GM18508 (cell line): Measurements from ENCODE around the gene STARD13.

Source experiments
- ATAC-seq: cut with Tn5 transposase; IDR thresholded peaks from one replicate; pipeline ENCODE4 v1.9.1; 2021; ENCODE audit warnings: moderate number of reproducible peaks; ENCODE audit not compliant: insufficient read depth, unreplicated experiment

The STARD13 gene

GRCh38 chr13:33205804-33206221 is 79.7 kb downstream of the STARD13 start:
- no peak for ATAC-seq

GRCh38 chr13:33205224-33205623 is 80.3 kb downstream of the STARD13 start:
- ATAC-seq = no peak

GRCh38 chr13:33204130-33204927 is 81.2 kb downstream of the STARD13 start:
- ATAC-seq = peak; percentile 45

- no peak for ATAC-seq
Observed at GRCh38 chr13:33202644-33203169, 82.8 kb downstream of the STARD13 start.

- ATAC-seq = no peak
Observed at GRCh38 chr13:33201659-33202058, 83.9 kb downstream of the STARD13 start.

GRCh38 chr13:33199289-33199850 is 86.2 kb downstream of the STARD13 start:
- ATAC-seq = no peak

- no peak for ATAC-seq
Observed at GRCh38 chr13:33197541-33197971, 88.0 kb downstream of the STARD13 start.

- ATAC-seq = no peak
Observed at GRCh38 chr13:33196767-33197166, 88.8 kb downstream of the STARD13 start.

GRCh38 chr13:33195693-33196464 is 89.7 kb downstream of the STARD13 start:
- no peak for ATAC-seq

- peak; percentile 93 for ATAC-seq
Observed at GRCh38 chr13:33194820-33195692, 90.5 kb downstream of the STARD13 start.

GRCh38 chr13:33193428-33193974 is 92.1 kb downstream of the STARD13 start:
- no peak for ATAC-seq

- no peak for ATAC-seq
Observed at GRCh38 chr13:33191425-33192210, 93.9 kb downstream of the STARD13 start.

- ATAC-seq = no peak
Observed at GRCh38 chr13:33189470-33189869, 96.1 kb downstream of the STARD13 start.

- no peak for ATAC-seq
Observed at GRCh38 chr13:33188093-33188882, 97.3 kb downstream of the STARD13 start.

- ATAC-seq = no peak
Observed at GRCh38 chr13:33186861-33187291, 98.7 kb downstream of the STARD13 start.

GRCh38 chr13:33185853-33186252 is 99.7 kb downstream of the STARD13 start:
- no peak for ATAC-seq

- no peak for ATAC-seq
Observed at GRCh38 chr13:33184530-33184929, 101.0 kb downstream of the STARD13 start.

GRCh38 chr13:33184112-33184490 is 101.5 kb downstream of the STARD13 start:
- no peak for ATAC-seq
